Choroid plexus epithelial cell (primary cell): ENCODE data around the gene CCDC134.

Experiments
- DNase-seq: peaks from one replicate; pipeline ENCODE4 v3.0.0-alpha.2; 2010; ENCODE audit warnings: low read depth
- H3K4me3 ChIP-seq: 2 replicates; pipeline ENCODE4 v1.5.1; 2011; ENCODE audit warnings: low read depth, mild to moderate bottlenecking, control low read depth, low read length, moderate library complexity
- TF ChIP-seq, protein P1 (sequence below): conservative IDR thresholded peaks from 2 replicates; pipeline ENCODE4 v1.5.1; 2011; ENCODE audit warnings: low read depth, mild to moderate bottlenecking, control low read depth, inconsistent platforms, low read length, moderate library complexity

CCDC134 gene

DNA sequence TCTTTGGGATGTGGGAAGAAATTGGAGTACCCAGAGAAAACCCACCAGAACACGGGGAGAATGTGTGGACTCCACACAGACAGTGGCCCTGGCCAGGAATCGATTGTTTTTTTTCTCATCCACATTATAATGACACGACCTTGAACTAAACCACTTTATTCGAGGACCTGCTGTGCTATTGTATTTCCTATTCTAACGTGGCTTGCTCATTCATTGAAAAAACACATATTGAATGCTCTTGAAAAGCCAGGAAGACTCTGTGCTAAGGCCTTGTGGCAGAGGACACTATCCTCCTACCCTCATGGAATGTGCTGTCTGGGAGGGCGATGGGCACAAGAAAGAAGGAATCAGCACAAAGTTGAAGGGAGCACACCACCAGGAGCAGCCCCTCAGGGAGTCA, 23.3 kb downstream of the CCDC134 start:
- TF ChIP-seq, protein P1, sequence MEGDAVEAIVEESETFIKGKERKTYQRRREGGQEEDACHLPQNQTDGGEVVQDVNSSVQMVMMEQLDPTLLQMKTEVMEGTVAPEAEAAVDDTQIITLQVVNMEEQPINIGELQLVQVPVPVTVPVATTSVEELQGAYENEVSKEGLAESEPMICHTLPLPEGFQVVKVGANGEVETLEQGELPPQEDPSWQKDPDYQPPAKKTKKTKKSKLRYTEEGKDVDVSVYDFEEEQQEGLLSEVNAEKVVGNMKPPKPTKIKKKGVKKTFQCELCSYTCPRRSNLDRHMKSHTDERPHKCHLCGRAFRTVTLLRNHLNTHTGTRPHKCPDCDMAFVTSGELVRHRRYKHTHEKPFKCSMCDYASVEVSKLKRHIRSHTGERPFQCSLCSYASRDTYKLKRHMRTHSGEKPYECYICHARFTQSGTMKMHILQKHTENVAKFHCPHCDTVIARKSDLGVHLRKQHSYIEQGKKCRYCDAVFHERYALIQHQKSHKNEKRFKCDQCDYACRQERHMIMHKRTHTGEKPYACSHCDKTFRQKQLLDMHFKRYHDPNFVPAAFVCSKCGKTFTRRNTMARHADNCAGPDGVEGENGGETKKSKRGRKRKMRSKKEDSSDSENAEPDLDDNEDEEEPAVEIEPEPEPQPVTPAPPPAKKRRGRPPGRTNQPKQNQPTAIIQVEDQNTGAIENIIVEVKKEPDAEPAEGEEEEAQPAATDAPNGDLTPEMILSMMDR: no peak
- DNase-seq: no peak
- H3K4me3 ChIP-seq: no peak overlapping the region

DNA sequence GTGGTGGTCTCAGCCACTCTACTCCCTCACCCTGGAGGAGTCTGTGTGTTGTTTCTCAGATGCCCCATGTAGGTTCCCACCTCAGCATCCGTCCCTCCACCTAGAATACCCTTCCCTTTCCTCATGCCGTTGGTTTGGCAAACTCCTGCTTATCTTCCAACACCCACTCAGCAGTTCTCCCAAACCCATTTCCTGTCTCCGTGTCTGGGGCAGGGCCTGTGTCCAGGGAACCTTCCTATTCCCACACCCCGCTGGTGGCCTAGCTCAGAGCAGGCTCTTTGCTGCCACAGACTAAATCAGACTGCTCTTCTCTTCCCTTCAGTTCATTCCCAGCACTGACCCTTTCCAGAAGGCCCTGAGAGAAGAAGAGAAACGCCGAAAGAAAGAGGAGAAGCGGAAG, 24.9 kb downstream of the CCDC134 start:
- no peak overlapping the region for H3K4me3 ChIP-seq
- DNase-seq: no peak
- TF ChIP-seq, protein P1: no peak

DNA sequence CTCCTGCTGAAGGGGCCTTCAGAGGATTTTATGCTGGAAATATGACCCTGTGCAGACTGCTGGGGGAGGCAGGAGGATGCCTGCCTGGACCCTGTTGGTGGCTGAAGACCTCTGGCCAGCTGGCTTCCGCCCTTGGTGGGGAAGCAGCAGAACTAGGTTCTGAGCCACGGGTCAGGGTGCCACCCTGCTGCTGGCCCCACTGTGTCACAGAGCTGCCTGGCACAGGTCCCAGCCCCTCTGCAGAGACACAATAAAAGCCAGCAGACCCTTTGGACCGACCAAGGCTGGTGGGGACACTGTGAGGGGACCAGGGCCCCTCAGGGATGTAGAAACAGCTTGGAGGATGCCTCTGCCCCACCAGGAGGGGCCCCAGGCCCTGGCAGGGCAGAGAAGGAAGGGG, 25.5 kb downstream of the CCDC134 start:
- DNase-seq: no peak
- H3K4me3 ChIP-seq: no peak overlapping the region
- TF ChIP-seq, protein P1: no peak

DNA sequence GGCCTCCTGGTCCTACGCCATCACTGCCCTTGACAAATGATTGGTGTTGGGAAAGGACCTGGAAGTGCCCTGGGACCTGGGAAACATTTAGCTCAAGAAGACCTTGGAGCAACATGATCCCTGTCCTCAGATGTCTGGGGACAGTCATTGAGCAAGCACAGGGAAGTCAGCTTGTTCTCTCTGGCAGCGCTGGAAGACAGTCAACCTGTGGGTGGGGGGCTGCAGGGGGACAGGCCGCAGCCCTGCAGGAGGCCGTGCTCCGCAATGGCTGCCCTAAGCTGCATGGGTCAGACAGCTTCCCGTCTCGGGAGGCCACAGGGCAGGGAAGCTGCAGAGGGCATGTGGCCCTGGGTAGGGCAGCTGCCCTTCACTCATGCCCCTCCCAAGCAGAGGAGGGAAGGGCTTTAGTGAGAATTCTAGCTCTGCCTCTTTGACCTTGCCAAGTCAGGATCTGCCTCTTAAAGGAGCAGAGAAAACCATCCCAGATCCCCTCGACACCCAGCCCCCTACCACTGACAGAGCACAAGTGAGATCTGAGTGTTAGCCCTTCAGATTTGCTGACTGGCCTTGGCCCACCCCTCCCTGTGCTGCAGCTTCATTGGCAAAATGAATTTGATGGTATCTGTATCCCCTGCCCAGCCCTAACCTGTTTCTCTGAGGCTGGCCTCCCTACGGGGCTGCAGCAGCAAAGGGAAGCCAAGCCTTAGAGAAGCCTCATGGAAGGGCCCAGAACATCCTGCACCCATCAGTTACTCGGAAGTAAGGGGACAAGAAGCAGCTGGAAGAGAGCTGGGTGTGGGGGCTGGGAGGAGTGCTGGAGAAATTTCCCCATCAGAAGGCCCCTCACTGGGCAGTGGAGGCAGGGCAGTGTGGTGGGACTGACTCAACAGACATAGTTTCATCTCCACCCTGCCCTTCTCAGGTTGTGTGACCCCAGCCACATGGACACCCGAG, 26.2 kb downstream of the CCDC134 start:
- TF ChIP-seq, protein P1: no peak
- no peak for DNase-seq
- no peak overlapping the region for H3K4me3 ChIP-seq

DNA sequence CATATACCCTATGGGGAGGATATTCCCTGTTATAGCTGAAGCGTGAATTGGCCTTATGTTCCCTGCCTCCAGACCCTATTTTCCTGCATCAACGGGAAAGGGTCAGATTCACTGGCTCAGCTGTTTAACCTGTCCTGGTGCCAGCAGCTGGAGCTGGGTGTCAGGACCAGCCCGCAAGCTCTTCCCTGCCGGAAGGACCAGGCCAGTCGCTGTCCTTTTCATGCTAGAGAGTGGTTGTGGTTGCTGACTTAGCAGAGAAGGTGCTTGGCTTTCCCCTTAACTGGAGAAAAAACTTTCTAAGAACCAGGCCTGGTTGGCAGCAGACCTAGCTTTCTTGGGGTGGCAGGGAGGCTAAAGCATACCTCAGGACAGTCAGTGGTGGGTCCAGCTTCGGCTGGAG, 27.2 kb downstream of the CCDC134 start:
- DNase-seq: no peak
- no peak overlapping the region for H3K4me3 ChIP-seq
- TF ChIP-seq, protein P1: no peak

DNA sequence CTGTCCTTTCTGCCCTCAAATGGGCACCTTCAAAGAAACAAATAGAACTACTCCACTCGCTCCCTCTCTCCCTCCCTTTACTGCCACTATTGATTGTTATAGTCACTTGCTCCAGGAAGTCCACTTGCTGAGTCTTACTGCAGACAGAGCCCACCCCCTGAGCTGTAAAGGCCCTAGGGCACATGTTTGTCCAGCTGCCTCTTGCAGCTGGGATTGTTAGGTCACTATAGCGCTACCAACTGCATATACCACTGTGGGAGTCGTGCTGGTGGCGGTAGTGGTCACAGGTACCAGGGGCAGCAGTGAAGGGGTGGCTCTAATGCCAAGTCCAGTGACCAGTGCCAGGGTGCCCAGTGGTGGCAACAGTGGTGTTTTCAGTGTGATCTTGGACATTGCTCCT, 28.0 kb downstream of the CCDC134 start:
- TF ChIP-seq, protein P1: no peak
- no peak for DNase-seq
- H3K4me3 ChIP-seq: no peak overlapping the region

DNA sequence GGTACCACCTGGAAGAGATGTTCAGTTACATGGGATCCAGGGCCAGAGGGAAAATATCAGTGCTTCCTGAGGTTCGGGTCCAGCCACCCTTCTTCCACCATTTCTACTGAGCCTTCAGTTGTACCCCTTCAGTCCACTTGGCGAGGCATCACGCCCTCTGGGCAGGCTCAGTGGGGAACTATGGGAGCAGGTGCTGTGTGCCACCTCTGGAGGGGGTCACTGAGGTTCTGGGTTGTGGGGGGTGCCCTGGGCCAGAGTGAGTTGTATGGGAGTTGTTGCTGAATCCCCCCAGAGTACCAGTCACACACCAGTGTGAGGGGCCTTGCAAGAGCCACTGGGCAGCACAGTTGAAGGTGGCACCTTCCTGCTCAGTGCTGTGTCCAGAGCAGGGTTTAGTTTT, 29.7 kb downstream of the CCDC134 start:
- TF ChIP-seq, protein P1: no peak
- no peak overlapping the region for H3K4me3 ChIP-seq
- DNase-seq: no peak
